MM.1S (cell line): ENCODE measurements around the gene NUBP1.
A peak's percentile ranks its signal among the peaks of the same experiment; 100 is the strongest.

Experiments used
- EZH2 ChIP-seq: fragments of 300-600 bp; sonication (generic); optimal IDR thresholded peaks from 2 replicates; pipeline ENCODE3; 2017; ENCODE audit warnings: low read depth, mild to moderate bottlenecking, antibody characterized with exemption, low read length, mixed read lengths
- EZH2phosphoT487 ChIP-seq: fragments of 300-600 bp; sonication (generic); IDR thresholded peaks from 2 replicates; pipeline ENCODE4 v1.6.1; 2018; ENCODE audit warnings: antibody characterized with exemption, low read length
- TF ChIP-seq, protein P1 (sequence below): fragments of 300-600 bp; sonication (generic); IDR thresholded peaks from 2 replicates; pipeline ENCODE4 v1.5.1; 2016; ENCODE audit warnings: antibody characterized with exemption, low read length, mixed read lengths

DNA sequence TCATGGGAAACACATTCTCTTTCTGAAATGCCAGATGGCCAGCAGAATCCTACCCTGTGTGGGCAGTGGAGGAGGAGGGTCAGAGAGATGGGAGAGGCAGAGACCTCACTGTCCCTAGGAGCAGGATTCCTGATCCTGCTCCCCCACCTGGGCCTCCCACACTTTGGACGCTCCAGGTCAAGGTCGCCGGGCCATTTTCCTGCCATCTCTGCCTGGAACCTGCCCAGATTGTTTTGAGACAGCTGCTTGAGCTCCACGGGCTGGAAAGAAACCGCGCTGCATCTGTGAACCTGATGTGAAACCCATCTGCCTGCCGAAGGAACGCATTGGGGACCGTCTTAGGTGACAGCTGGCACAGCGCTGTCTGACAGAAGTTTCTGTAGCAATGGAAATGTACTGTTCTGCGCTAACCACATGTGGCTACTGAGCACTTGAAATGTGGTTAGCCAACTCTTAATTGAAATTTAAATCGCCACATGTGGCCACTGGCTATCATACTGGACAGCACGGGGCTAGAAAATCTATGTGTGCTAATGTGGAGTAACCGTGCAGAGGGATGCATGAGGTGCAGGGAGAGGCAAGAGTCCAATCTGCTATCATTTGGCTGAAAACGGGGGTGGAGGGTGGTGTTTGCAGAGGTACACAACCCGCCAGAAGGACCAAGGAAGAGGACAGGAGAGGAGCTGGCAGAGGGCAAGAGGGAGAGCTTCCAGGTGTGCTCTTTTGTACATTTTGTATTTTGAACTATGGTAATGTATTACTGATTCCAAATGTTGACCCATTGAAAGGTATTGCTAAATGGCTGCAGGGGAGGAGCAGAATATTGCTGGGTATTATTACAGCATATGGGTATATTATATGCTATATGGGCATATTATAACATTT is 15.4 kb upstream of the NUBP1 start:
- TF ChIP-seq, protein P1, sequence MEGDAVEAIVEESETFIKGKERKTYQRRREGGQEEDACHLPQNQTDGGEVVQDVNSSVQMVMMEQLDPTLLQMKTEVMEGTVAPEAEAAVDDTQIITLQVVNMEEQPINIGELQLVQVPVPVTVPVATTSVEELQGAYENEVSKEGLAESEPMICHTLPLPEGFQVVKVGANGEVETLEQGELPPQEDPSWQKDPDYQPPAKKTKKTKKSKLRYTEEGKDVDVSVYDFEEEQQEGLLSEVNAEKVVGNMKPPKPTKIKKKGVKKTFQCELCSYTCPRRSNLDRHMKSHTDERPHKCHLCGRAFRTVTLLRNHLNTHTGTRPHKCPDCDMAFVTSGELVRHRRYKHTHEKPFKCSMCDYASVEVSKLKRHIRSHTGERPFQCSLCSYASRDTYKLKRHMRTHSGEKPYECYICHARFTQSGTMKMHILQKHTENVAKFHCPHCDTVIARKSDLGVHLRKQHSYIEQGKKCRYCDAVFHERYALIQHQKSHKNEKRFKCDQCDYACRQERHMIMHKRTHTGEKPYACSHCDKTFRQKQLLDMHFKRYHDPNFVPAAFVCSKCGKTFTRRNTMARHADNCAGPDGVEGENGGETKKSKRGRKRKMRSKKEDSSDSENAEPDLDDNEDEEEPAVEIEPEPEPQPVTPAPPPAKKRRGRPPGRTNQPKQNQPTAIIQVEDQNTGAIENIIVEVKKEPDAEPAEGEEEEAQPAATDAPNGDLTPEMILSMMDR, result peak; percentile 21
- TF ChIP-seq EZH2, result no peak
- TF ChIP-seq EZH2phosphoT487, result no peak
